NCI-H146 treated with DMSO at 0.1 percent for 48 hours (cell line): ENCODE data around the gene GPR171.
"Not testable (repeated sequence)": the region's sequence is repeated elsewhere in the genome, so short reads cannot be mapped to it uniquely, and the experiment has no call there.

ENCODE experiments used
- DNase-seq: peaks from one replicate; lab custom pipeline; 2025; ENCODE audit not compliant: unreplicated experiment; lab: John Stamatoyannopoulos, UW

The GPR171 gene, protein sequence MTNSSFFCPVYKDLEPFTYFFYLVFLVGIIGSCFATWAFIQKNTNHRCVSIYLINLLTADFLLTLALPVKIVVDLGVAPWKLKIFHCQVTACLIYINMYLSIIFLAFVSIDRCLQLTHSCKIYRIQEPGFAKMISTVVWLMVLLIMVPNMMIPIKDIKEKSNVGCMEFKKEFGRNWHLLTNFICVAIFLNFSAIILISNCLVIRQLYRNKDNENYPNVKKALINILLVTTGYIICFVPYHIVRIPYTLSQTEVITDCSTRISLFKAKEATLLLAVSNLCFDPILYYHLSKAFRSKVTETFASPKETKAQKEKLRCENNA

GRCh38 chr3:151203051-151203420 is at the start of gene GPR171:
GPR171 (minus strand) TSS chr3:151203216; CDS start chr3:151199386, 3,830 bp downstream.
- DNase-seq = no peak

- no peak for DNase-seq
These were observed 45.8 kb upstream of the GPR171 start for GRCh38 chr3:151248772-151249337.

DNA sequence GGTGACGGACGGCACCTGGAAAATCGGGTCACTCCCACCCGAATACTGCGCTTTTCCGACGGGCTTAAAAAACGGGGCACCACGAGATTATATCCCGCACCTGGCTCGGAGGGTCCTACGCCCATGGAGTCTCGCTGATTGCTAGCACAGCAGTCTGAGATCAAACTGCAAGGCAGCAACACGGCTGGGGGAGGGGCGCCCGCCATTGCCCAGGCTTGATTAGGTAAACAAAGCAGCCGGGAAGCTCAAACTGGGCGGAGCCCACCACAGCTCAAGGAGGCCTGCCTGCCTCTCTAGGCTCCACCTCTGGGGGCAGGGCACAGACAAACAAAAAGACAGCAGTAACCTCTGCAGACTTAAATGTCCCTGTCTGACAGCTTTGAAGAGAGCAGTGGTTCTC is 39.0 kb upstream of the GPR171 start:
- not testable (repeated sequence) for DNase-seq

GRCh38 chr3:151236736-151237135 is 33.7 kb upstream of the GPR171 start:
- no peak for DNase-seq

GRCh38 chr3:151236316-151236715 is 33.3 kb upstream of the GPR171 start:
- DNase-seq = no peak

- no peak for DNase-seq
These were observed 31.8 kb upstream of the GPR171 start for GRCh38 chr3:151234825-151235224.

GRCh38 chr3:151232991-151233390 is 30.0 kb upstream of the GPR171 start:
- DNase-seq = no peak

DNA sequence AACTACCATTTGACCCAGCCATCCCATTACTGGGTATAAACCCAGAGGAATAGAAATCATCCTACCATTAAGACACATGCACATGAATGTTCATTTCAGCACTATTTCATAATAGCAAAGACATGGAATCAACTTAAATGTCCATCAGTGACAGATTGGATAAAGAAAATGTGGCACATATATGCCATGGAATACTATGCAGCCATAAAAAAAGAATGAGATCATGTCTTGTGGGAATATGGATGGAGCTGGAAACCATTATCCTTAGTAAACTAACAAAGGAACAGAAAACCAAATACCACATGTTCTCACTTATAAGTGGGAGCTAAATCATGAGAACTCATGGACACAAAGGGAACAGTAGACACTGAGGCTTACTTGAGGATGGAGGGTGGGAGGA is 29.4 kb upstream of the GPR171 start:
- DNase-seq = not testable (repeated sequence)

GRCh38 chr3:151230646-151231045 is 27.6 kb upstream of the GPR171 start:
- DNase-seq = no peak

DNA sequence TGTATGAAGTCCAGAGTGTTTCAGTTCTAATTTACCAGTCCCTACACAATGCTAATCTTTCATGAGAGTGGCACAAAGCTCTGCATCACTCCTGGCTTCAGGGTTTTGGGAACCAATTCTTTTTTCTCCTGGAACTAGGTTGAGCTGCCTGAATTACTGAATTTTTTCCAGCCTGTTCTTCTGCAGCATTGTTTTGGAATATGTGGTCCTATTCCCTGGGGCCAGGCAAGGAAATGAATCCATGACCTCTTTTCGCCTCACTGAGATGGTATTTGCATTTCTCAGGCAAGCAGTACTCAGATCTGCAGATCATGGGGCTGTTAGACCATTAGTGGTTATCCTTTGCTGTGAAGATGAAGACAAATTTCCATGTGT is 25.6 kb upstream of the GPR171 start:
- no peak for DNase-seq

DNA sequence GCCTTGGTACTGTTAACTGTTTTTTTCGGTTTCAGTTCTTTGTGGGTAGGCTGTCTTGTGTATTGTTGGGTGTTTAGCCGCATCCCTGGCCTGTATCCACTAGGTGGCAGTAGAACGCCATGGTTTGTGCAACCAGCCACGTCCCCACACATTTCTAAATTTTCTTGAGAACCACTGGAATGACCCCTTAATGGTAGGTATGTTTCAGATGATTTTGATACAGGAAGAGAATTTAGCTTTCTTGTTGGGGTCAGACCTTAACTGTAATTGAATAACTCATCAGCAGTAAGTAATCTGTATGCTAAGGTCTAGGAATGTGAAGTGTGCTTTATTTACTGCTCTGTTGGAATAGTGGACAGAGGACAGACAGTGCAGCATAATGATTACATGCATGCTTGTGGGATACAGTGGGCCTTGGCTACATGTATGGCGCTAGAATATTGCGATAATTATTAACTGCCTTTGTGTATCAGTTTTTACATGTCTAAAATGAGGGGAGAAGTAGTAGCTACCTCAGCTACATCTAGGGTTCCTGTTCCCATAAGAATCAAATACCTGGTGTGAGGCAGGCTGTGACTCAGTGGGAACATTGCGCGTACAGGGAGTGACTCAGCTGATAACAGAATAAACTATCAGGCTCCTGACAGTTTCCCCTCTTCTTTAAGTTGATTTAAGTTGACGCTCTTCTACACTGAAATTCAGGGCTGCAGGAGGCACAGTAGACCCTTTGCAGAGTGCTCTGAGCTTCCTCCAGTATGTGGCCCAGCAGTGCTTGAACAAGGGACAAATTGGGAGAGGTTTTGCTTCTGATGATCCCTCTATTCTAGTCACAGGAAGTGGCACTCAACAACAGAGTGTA is 25.0 kb upstream of the GPR171 start:
- peak; percentile 29 for DNase-seq

- DNase-seq = no peak
These were observed 24.3 kb upstream of the GPR171 start for GRCh38 chr3:151227266-151227806.

DNA sequence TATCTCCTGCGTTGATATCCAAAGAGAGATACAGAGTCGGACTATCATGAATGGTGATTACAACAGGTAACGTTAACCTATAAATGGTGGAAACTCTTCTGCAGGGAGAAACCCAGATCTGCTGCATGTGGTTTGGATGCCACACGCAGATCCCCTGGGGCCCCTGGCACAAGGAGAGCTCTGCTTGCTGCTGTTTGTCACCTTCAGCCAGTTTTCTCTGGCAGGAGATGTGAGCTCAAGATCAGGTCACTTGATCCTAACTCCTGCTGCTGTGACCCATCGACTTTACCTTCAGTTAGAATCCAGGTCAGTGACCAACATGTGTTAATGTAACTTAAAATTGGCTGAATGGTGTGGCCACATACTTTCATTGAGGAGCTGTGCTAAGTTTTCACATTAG is 23.8 kb upstream of the GPR171 start:
- no peak for DNase-seq

GRCh38 chr3:151226088-151226563 is 23.1 kb upstream of the GPR171 start:
- DNase-seq = no peak

GRCh38 chr3:151225040-151225975 is 22.3 kb upstream of the GPR171 start:
- no peak for DNase-seq

DNA sequence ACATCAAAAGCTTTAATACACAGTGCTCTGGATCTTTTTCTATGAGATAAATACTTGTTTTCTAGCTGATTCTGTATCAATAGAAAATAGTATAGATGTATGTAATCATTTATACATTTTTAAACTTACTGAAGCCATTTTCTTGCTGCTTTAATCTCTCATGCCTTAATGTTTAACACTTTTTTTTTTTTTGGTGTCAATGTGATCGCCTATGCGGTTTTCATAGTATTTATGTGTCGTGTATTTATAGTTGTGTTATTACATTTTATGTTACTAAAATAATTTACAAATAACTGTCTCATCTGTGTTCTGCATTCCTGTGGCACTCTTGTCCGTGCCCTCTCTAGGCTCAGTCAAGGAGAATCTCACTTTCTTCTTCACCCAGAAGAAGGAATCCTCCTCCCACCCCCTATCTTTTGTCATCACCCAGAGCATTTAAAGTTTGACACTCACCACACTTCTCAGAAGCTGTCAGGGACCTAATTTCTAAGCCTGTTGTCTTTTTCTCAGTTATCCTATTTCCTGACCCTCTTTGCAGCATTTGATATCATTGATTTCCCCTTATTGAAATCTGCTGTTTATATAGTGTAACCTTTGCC is 21.4 kb upstream of the GPR171 start:
- no peak for DNase-seq

DNA sequence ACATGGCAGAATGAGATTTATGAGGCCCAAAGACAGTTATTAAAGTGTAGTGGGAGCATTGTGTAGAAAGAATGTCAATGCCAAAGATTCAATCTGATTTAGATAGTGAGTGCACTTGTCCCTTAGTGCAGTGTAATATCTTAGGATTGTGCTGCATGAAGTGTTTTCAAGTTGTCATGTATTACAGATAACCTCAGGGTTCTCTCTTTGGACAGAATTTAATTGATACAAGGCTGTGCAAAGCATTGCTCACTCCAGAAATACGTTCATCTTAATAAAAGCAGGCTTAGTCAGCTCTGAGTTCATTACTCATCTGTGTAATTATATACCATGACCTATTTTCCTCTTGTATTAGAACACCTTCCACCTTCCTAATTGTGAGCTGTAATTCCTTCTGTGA is 16.0 kb upstream of the GPR171 start:
- DNase-seq = no peak

- DNase-seq = no peak
These were observed 15.1 kb upstream of the GPR171 start for GRCh38 chr3:151218136-151218535.

GRCh38 chr3:151216641-151217607 is 13.9 kb upstream of the GPR171 start:
- no peak for DNase-seq
